GM19238 (cell line): ENCODE results near the gene ABCG1.

Experiments
- DNase-seq: peaks from one replicate; pipeline ENCODE4 v3.0.0; 2011; ENCODE audit warnings: low spot score; ENCODE audit not compliant: insufficient read length

The ABCG1 gene

DNA sequence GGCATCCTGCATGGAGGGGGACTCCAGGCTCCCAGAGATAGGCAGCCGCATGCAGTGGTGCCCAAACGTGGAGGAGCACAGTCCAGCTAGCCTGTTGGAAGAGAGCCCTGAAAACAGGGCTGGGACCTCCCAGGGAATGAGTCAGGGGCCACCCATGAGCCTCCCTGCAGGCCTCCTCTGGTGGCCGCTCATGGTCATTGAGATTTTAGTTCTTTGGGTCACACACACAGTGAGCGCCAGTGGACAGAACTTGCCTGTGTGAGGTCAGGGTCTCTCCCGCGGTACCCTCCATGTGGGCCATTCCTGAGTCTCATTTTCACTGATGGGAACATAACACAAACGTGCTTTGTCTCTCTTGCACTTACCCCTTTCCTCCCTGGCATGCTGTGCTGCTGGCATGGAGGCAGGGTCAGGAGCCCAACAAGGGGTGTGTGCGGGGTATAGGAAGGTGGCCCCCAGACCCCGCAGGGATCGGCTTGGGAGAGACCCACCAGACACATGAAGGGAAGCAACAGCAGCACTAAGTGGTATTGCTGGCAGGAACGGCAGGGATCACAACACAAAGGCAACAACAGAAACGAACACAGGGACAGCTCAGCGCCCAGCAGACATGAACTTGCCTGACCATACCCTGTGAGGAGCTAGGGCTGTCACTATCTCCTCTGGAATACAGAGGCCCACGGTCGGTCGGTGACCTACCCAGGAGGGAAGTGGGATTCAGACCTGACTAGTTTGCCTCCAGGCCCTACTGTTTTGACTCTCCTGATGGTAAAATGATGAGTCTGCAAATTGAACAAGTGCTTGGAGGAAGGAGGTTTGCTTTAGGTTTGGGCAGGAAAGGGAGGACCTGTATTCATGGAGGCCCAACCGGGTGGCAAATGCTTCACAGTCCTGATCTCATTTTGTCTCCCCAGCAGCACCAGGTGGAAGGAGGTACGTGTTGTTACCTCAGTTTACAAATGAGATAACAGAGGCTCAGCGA, 31.8 kb downstream of the ABCG1 start:
- no peak for DNase-seq

DNA sequence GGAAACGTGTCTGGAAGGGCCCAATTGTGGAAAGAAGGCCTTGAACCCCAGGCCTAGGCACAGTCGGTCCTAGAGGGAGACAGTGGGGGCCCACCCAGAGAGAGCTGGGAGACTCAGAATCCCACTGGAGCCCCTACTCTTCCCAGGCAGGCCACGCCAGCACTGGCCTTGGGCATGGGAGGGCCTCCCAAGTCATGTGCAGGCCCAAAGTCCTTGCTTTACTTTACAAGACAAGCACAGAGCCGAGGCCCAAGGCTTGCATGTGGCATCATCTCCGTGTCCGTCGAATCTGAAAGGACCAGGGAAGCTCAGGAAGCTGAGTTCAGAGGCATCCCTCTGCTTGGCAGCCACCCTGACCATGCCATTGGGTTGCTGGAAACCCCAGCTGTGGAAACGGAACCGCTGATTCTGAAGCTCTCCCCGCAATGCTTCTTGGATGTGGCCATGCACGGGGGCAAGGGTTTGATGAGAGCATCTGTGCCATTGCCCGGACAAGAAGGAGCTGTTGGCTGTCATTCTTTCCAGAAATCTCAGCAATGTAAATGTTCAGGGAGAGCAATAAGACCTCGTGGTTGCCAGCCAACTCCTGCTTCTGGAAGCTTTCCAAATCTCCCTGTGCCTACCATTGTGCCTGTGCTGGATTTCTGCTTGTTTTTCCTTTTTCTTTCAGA, 32.8 kb downstream of the ABCG1 start:
- DNase-seq = no peak

GRCh38 chr21:42252325-42252654, 33.4 kb downstream of the ABCG1 start:
- no peak for DNase-seq

- DNase-seq = no peak
Measured at GRCh38 chr21:42252778-42253340, 33.9 kb downstream of the ABCG1 start.

GRCh38 chr21:42253466-42253865, 34.5 kb downstream of the ABCG1 start:
- no peak for DNase-seq

DNA sequence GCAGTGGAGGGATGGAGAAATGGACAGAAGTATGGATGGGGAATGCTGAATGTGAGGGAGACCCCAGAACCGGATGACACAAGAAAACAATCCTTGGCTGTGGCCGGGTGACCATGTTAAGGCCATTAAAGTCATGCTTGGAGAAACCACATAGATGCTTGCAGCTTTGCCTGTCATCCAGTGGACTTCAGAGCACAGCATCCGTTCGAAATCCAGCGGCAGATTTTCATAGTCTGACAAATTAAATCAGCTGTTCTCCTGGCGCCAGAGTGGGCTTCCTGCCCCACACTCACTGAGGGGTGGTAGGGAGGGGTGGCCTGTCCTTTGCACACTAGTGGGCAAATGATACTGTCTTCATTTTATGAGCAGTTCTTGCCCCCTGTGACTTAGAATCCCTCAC, 35.1 kb downstream of the ABCG1 start:
- no peak for DNase-seq

- no peak for DNase-seq
Measured at GRCh38 chr21:42254651-42255601, 36.0 kb downstream of the ABCG1 start.

DNA sequence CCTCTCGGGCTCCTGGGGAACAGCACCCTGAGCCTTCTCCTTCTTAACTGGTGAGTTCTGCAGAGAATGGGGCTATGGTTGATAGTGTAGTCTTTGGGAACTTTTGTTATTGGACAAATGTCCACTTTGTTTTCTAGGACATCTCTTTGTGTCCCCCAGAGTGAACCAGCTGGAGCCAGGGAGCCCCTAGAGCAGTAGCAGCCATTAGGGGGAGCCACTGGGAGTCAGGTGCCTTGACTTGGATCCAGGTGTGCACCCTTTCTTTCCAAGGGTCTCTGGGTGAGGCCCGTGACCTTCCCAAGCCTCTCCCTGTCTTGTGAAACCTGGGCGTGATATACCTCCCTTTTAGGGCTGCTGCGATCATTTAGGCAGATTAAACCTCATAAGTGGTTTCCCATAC, 36.9 kb downstream of the ABCG1 start:
- no peak for DNase-seq

DNA sequence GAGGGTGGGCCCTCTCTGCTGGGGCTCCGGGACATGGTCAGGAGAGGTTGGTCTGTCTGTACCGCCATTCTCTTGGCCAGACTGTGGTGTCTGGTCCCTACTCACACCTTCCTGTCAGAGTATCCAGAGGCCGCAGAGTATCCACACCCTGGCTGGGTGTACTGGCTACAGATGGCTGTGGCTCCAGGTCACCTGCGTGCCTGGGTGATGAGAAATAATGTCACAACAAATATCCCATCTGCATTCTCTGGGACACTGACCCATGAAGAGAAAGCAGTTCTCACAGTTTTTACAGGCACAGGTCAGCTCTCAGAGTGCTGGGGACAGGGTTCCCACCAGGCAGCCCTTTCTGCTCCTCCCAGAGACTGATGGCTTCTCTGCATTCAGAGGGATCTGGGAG, 37.4 kb downstream of the ABCG1 start:
- DNase-seq = no peak

DNA sequence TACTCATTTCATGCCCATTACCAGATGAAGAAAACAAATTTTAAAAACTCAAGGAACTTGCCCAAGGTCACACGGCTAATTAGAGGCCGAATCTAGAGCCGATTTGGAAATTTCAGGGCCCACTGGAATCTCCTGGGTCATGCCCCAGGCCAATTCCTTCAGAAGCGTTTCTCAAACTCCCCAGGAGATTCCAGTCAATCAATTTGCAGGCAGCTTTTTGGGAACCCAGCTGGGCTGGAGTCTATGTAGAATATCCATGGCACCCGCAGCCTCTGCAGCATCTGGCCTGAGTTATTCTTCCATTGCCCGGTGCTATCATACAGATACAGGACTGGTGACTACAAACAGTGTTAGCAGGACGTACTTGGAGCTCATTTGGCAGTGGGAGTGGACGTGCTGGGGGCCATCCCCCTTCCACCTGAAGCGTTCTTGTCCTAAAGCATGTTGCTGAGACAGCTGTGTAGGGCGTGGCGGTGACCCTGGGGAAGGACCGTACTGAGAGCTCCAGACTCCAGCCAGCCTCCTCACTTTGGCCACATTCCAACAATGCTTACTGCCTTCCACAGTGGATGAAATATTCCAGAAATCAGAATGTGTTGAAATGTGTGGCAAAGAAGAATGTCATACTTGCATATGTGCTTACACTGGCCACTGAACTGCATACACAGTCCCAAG, 38.3 kb downstream of the ABCG1 start:
- DNase-seq = no peak

DNA sequence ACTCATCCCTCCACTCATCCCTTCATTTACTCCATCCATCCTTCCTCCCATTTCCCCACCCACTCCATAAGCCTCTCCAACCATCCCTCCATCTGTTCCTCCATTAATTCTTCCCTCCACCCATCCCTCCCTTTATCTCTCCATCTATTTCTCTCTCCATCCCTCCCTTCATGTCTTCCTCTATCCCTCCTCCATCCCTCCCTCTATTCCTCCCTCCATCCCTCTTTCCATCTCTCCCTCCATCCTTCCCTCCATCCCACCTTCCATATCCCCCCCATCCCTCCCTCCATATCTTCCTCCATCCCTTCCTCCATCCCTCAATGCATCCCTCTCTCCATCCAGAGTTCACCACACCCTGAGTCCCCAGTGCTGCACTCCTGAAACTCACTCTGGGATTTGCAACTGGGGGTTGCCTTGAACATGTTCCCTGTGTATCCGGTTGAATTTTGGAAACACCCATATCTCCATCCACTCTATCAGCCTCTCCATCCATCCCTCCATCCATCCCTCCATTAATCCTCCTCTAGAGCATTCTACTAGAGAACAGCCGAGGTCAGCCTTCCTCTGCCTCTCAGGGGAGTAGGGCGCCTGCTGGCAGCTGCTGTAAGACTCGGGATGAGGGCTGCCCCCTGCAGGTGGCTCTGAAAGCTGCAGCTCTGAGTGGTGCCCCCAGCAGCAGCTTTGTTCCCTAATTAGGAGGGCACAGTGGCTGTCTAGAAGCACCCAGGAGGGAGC, 39.4 kb downstream of the ABCG1 start:
- DNase-seq = peak; percentile 93

DNA sequence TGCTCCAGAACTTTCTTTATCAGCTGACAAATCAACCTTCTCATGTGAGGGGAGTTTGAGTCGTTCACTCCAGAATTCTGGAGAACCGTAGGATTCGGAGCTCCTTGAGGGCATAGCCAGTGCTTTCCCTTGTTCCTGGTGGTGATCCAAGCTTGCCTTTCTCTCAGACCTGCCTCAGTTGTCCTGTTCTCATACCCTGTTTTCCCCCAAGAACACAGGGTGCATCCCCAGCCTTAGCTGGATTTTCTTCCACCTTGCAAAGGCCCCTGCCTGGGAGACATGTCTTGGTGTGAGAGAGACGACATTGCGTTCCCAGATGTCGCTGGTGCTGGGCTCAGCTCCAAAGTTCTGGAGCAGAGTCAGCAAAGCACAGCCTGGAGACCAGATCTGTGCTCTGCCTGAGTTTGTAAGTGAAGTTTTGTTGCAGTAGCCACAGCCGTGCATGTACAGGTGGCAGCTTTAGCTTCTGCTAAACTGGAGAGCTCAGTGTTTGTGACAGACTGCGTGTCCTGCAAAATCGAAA, 40.0 kb downstream of the ABCG1 start:
- DNase-seq = no peak

DNA sequence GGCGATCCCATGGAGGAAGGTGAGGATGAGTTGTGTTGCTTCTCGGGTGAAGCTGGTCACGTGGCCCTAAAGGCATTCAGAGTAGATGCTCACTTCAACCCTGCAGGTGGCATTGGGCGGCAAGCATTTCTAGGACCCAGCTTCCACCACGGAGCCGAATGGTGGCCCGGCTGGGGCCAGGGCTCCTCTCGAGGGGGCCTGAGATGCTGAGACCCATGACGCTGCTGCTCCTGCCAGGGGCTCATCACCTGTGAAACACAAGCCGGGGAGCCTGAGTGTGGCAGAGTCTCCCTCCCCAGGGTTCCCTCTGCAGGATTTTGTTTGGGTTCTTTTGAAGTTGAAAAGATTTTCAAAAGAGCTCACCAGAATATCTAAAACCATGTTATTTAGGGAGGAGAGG, 41.2 kb downstream of the ABCG1 start:
- DNase-seq = no peak

- DNase-seq = no peak
Measured at GRCh38 chr21:42261829-42262200, 42.9 kb downstream of the ABCG1 start.

- DNase-seq = no peak
Measured at GRCh38 chr21:42262831-42263231, 43.9 kb downstream of the ABCG1 start.

- DNase-seq = no peak
Measured at GRCh38 chr21:42263591-42264131, 44.7 kb downstream of the ABCG1 start.

DNA sequence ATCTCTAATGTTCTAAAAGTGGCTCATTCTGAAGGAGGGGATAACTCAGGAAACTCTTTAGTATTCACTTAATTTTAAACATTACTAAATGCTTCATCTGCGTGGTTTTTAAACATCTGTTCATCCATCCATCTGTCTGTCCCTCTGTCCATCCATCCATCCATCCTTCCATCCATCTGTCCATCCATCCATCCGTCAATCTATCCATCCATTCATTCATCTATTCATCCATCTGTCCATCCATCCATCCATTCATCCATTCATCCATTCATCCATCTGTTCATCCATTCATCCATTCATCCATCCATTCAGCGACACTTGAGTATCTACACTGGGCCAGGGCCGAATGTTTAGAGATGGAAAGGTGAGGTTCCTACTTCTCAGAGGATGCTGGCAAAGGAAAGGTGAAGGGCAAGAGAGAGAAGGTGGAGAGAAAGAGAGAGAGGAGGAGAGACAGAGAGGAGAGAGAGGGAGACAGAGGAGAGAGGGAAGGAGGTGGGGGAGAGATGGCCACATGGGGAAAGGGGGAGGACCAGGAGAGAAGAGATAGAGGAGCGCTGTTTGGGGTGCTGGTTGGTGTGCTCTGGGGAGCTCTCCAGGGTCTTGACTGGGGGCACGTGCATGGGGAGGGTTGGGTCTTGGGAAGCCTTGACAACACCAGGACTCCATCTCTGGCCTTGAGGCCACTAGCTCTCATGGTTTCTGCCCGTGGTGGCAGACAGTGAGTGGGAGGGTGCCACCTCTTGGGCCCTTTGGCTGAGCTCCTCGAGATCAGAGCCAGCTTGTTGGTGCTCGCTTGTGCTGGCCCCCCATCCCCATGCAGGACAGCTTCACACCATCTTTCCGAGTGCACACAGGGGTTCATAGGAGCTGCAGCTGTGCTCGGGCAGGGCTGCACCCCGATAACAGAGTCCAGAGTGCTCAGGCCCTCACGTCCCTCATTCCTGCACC, 45.6 kb downstream of the ABCG1 start:
- no peak for DNase-seq

- DNase-seq = no peak
Measured at GRCh38 chr21:42265231-42265812, 46.4 kb downstream of the ABCG1 start.
